Fibroblast of mammary gland (primary cell): ENCODE data around the gene AVPI1.

Experiments used
- DNase-seq: peaks from one replicate; pipeline ENCODE4 v3.0.0-alpha.2; 2010; ENCODE audit warnings: low read depth
- H3K4me3 ChIP-seq: 2 replicates; pipeline ENCODE4 v1.5.1; 2011; ENCODE audit warnings: low read depth, mild to moderate bottlenecking, low read length, moderate library complexity; ENCODE audit not compliant: control insufficient read depth
- CTCF ChIP-seq: conservative IDR thresholded peaks from 2 replicates; pipeline ENCODE4 v1.5.1; 2011; ENCODE audit warnings: low read depth, low read length, inconsistent platforms; ENCODE audit not compliant: control insufficient read depth, insufficient read depth

AVPI1 gene

GRCh38 chr10:97713339-97713825 is 26.3 kb upstream of the AVPI1 start, which contains the start of gene MARVELD1:
TSS of gene MARVELD1 (plus strand) at chr10:97713730. CDS start at chr10:97713877, 147 bp downstream.
- DNase-seq, result peak; percentile 77
- TF ChIP-seq CTCF, result no peak
- peak within 1 kb of the TSS; percentile 72 for H3K4me3 ChIP-seq

GRCh38 chr10:97711640-97712572 is 24.9 kb upstream of the AVPI1 start:
- no peak for DNase-seq
- no peak overlapping the region for H3K4me3 ChIP-seq
- no peak for TF ChIP-seq CTCF

GRCh38 chr10:97708976-97709946 is 22.2 kb upstream of the AVPI1 start:
- DNase-seq, result peak; percentile 77
- TF ChIP-seq CTCF, result peak; percentile 73
- no peak overlapping the region for H3K4me3 ChIP-seq

- no peak overlapping the region for H3K4me3 ChIP-seq
- no peak for DNase-seq
- TF ChIP-seq CTCF, result no peak
Observed at GRCh38 chr10:97708167-97708566, 21.1 kb upstream of the AVPI1 start.

GRCh38 chr10:97707134-97707861 is 20.3 kb upstream of the AVPI1 start:
- no peak for TF ChIP-seq CTCF
- DNase-seq, result no peak
- H3K4me3 ChIP-seq, result no peak overlapping the region
